22Rv1 (cell line): ENCODE results near the gene SH3BP4.

Experiments used
- ZFX ChIP-seq: fragments of 450-650 bp; IDR thresholded peaks from 2 replicates; pipeline ENCODE4 v1.6.1; 2017; ENCODE audit warnings: antibody characterized with exemption, borderline replicate concordance
- TF ChIP-seq, protein P1 (sequence below): fragments of 450-650 bp; IDR thresholded peaks from 2 replicates; pipeline ENCODE4 v1.5.1; 2017; ENCODE audit warnings: mild to moderate bottlenecking

DNA sequence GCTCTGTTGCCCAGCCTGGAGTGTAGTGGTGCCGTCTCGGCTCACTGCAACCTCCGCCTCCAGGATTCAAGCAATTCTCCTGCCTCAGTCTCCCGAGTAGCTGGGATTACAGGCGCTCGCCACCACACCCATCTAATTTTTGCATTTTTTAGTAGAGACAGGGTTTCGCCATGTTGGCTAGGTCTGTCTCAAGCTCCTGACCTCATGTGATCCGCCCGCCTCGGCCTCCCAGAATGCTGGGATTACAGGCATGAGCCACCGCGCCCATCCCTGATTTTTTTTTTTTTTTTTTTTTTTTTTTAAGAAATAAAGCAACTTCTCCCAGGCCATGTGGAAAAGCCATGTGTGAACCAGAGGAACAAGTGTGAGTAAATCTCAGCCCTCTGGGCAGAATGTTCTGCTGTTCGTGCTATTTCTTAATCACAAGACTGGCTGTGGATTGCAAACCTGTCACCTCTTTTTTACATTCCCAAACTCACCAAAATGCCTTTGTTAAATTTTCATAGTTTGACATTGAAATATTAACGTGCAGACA, 6.4 kb upstream of the SH3BP4 start:
- TF ChIP-seq, protein P1, sequence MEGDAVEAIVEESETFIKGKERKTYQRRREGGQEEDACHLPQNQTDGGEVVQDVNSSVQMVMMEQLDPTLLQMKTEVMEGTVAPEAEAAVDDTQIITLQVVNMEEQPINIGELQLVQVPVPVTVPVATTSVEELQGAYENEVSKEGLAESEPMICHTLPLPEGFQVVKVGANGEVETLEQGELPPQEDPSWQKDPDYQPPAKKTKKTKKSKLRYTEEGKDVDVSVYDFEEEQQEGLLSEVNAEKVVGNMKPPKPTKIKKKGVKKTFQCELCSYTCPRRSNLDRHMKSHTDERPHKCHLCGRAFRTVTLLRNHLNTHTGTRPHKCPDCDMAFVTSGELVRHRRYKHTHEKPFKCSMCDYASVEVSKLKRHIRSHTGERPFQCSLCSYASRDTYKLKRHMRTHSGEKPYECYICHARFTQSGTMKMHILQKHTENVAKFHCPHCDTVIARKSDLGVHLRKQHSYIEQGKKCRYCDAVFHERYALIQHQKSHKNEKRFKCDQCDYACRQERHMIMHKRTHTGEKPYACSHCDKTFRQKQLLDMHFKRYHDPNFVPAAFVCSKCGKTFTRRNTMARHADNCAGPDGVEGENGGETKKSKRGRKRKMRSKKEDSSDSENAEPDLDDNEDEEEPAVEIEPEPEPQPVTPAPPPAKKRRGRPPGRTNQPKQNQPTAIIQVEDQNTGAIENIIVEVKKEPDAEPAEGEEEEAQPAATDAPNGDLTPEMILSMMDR, result no peak
- TF ChIP-seq ZFX, result no peak
